ENCODE data around the gene ZNF217.
"Not testable (repeated sequence)": the region's sequence is repeated elsewhere in the genome, so short reads cannot be mapped to it uniquely, and the experiment has no call there.

The ZNF217 gene

GRCh38 chr20:53636540-53637097 is 43.0 kb upstream of the ZNF217 start:
- no peaks in the 10 kb centered on the region for H3K27me3 ChIP-seq (ENCODE audit: insufficient read depth, insufficient read length)
- DNase-seq (ENCODE audit: low read depth, low spot score) = no peak
- H3K9ac ChIP-seq (ENCODE audit: insufficient read length, low read depth) = no peak overlapping the region
- no peak overlapping the region for H3K4me3 ChIP-seq (ENCODE audit: insufficient read length, low read depth)
- H3K9me3 ChIP-seq (ENCODE audit: insufficient read depth, low read length) = no peaks in the 10 kb centered on the region
- TF ChIP-seq YY1 (IDR thresholded peaks at IDR 0.05; ENCODE audit: insufficient read depth, insufficient read length) (no peak), ZNF274 (IDR thresholded peaks at IDR 0.05; ENCODE audit: low read depth, low read length) (no peak), SUZ12 (IDR thresholded peaks at IDR 0.05; ENCODE audit: extremely low read depth, insufficient read depth, insufficient read length) (no peak)
- peaks cover 4% of the 10 kb centered on the region for H3K4me1 ChIP-seq (ENCODE audit: insufficient read depth, insufficient read length)
- H3K36me3 ChIP-seq (ENCODE audit: insufficient read depth, insufficient read length, low read length) = no peaks in the 10 kb centered on the region

- no peaks in the 10 kb centered on the region for H3K9me3 ChIP-seq (ENCODE audit: insufficient read depth, low read length)
- H3K4me1 ChIP-seq (ENCODE audit: insufficient read depth, insufficient read length) = peaks cover 4% of the 10 kb centered on the region
- DNase-seq (ENCODE audit: low read depth, low spot score) = no peak
- H3K36me3 ChIP-seq (ENCODE audit: insufficient read depth, insufficient read length, low read length) = no peaks in the 10 kb centered on the region
- no peak overlapping the region for H3K4me3 ChIP-seq (ENCODE audit: insufficient read length, low read depth)
- TF ChIP-seq YY1 (IDR thresholded peaks at IDR 0.05; ENCODE audit: insufficient read depth, insufficient read length) (no peak), ZNF274 (IDR thresholded peaks at IDR 0.05; ENCODE audit: low read depth, low read length) (no peak), SUZ12 (IDR thresholded peaks at IDR 0.05; ENCODE audit: extremely low read depth, insufficient read depth, insufficient read length) (no peak)
- no peak overlapping the region for H3K9ac ChIP-seq (ENCODE audit: insufficient read length, low read depth)
- H3K27me3 ChIP-seq (ENCODE audit: insufficient read depth, insufficient read length) = no peaks in the 10 kb centered on the region
These were observed 41.6 kb upstream of the ZNF217 start for GRCh38 chr20:53635221-53635620.

GRCh38 chr20:53631909-53632662 is 38.4 kb upstream of the ZNF217 start:
- H3K4me3 ChIP-seq (ENCODE audit: insufficient read length, low read depth) = no peak overlapping the region
- H3K9me3 ChIP-seq (ENCODE audit: insufficient read depth, low read length) = no peaks in the 10 kb centered on the region
- no peak for TF ChIP-seq YY1 (IDR thresholded peaks at IDR 0.05; ENCODE audit: insufficient read depth, insufficient read length)
- TF ChIP-seq SUZ12 (IDR thresholded peaks at IDR 0.05; ENCODE audit: extremely low read depth, insufficient read depth, insufficient read length) = no peak
- H3K27me3 ChIP-seq (ENCODE audit: insufficient read depth, insufficient read length) = no peaks in the 10 kb centered on the region
- H3K4me1 ChIP-seq (ENCODE audit: insufficient read depth, insufficient read length) = peaks cover 4% of the 10 kb centered on the region
- H3K9ac ChIP-seq (ENCODE audit: insufficient read length, low read depth) = no peak overlapping the region
- no peak for DNase-seq (ENCODE audit: low read depth, low spot score)
- H3K36me3 ChIP-seq (ENCODE audit: insufficient read depth, insufficient read length, low read length) = no peaks in the 10 kb centered on the region

GRCh38 chr20:53629436-53629835 is 35.8 kb upstream of the ZNF217 start:
- no peak for DNase-seq (ENCODE audit: low read depth, low spot score)
- Histone ChIP-seq H3K4me1 (ENCODE audit: insufficient read depth, insufficient read length) (no peaks in the 10 kb centered on the region), H3K9ac (ENCODE audit: insufficient read length, low read depth) (no peak overlapping the region), H3K36me3 (ENCODE audit: insufficient read depth, insufficient read length, low read length) (no peaks in the 10 kb centered on the region), H3K27me3 (ENCODE audit: insufficient read depth, insufficient read length) (no peaks in the 10 kb centered on the region), H3K9me3 (ENCODE audit: insufficient read depth, low read length) (no peaks in the 10 kb centered on the region), H3K4me3 (ENCODE audit: insufficient read length, low read depth) (no peak overlapping the region)
- TF ChIP-seq YY1 (IDR thresholded peaks at IDR 0.05; ENCODE audit: insufficient read depth, insufficient read length) (no peak), SUZ12 (IDR thresholded peaks at IDR 0.05; ENCODE audit: extremely low read depth, insufficient read depth, insufficient read length) (no peak), ZNF274 (IDR thresholded peaks at IDR 0.05; ENCODE audit: low read depth, low read length) (no peak)

- not testable (repeated sequence) for H3K9ac ChIP-seq (ENCODE audit: insufficient read length, low read depth); DNase-seq (ENCODE audit: low read depth, low spot score); H3K4me1 ChIP-seq (ENCODE audit: insufficient read depth, insufficient read length); H3K36me3 ChIP-seq (ENCODE audit: insufficient read depth, insufficient read length, low read length); H3K9me3 ChIP-seq (ENCODE audit: insufficient read depth, low read length); H3K27me3 ChIP-seq (ENCODE audit: insufficient read depth, insufficient read length); H3K4me3 ChIP-seq (ENCODE audit: insufficient read length, low read depth)
These were observed 35.1 kb upstream of the ZNF217 start for GRCh38 chr20:53628758-53629157.

GRCh38 chr20:53628076-53628475 is 34.4 kb upstream of the ZNF217 start:
- no peak for TF ChIP-seq SUZ12 (IDR thresholded peaks at IDR 0.05; ENCODE audit: extremely low read depth, insufficient read depth, insufficient read length)
- TF ChIP-seq ZNF274 (IDR thresholded peaks at IDR 0.05; ENCODE audit: low read depth, low read length) = no peak
- TF ChIP-seq YY1 (IDR thresholded peaks at IDR 0.05; ENCODE audit: insufficient read depth, insufficient read length) = no peak
- H3K4me1 ChIP-seq (ENCODE audit: insufficient read depth, insufficient read length) = no peaks in the 10 kb centered on the region

GRCh38 chr20:53627001-53627400 is 33.4 kb upstream of the ZNF217 start:
- DNase-seq (ENCODE audit: low read depth, low spot score); H3K4me3 ChIP-seq (ENCODE audit: insufficient read length, low read depth); H3K27me3 ChIP-seq (ENCODE audit: insufficient read depth, insufficient read length); H3K9ac ChIP-seq (ENCODE audit: insufficient read length, low read depth); H3K9me3 ChIP-seq (ENCODE audit: insufficient read depth, low read length); H3K36me3 ChIP-seq (ENCODE audit: insufficient read depth, insufficient read length, low read length); H3K4me1 ChIP-seq (ENCODE audit: insufficient read depth, insufficient read length): not testable (repeated sequence)

More at GRCh38 chr20:53628076-53628475, 34.4 kb upstream of the ZNF217 start:
- Histone ChIP-seq H3K9me3 (ENCODE audit: insufficient read depth, low read length) (no peaks in the 10 kb centered on the region), H3K36me3 (ENCODE audit: insufficient read depth, insufficient read length, low read length) (no peaks in the 10 kb centered on the region), H3K27me3 (ENCODE audit: insufficient read depth, insufficient read length) (no peaks in the 10 kb centered on the region), H3K9ac (ENCODE audit: insufficient read length, low read depth) (no peak overlapping the region), H3K4me3 (ENCODE audit: insufficient read length, low read depth) (no peak overlapping the region)
- DNase-seq (ENCODE audit: low read depth, low spot score) = no peak

Measured in NT2/D1 (cell line).